DMS114 treated with DMSO at 0.1 percent for 48 hours (cell line): ENCODE results near the gene HIVEP2.

Source experiments
- DNase-seq: peaks from one replicate; lab custom pipeline; 2025; ENCODE audit not compliant: unreplicated experiment; lab: John Stamatoyannopoulos, UW

HIVEP2 gene

GRCh38 chr6:142945446-142946180 is 637 bp upstream of the HIVEP2 start:
- DNase-seq: no peak

GRCh38 chr6:142944124-142945048 is 590 bp downstream of the HIVEP2 start:
- DNase-seq: peak; percentile 8

DNA sequence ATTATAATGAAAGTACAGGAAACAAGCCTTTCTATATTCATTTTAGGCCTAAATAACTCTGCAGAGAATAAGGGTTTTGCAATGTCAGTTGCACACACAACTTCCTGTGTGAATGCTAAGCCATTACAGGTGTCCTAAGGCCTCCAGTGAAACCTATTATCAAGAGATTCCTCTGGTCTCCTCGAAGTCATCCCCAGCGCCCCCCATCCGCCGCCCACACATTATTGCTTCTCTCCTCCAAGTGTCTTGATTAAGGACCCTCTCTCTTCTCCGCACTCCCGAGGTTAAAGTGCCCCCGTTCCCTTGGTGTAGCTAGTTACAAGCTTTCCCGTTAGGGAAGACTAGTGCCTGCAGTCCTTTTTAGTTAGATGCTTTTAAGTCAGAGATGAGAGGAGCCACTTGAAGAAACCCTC is 1.3 kb downstream of the HIVEP2 start:
- DNase-seq: no peak

DNA sequence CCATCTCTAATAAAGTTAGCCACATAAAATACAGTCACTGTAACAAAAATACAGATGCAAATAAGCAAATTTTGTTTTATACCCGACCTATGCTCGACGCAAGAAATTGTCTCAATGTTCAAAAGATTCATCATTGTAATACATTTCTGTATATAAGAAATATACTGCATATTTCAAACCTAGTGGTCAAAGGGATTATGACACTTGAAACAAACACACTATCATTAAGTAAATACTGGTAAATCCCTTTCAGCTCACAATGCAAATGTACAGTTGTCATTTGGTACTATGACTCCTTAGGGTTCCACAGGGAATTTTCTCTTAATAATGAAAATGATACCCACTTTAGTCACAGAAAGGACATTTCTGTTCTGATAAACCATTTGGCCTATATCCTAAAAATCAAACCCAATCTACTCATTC is 2.2 kb downstream of the HIVEP2 start:
- DNase-seq: peak; percentile 5

DNA sequence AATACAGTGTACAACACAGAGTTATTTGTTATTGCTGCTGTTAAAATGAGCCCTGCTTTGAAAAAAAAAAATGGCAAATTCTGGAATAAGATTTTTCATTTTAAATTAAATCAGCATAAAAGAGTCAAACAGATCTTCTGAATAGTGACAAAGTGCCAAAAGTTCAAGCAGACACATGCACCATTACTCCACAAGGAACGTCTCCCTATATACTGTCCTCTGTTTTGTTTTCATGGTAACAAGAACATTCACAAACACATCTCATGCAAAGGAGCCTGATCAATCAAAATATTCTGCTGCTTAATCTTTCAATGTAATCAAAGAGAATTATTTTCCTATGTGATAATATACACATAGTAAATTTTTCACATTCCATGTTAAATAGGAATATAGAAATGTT is 2.7 kb downstream of the HIVEP2 start:
- DNase-seq: no peak

DNA sequence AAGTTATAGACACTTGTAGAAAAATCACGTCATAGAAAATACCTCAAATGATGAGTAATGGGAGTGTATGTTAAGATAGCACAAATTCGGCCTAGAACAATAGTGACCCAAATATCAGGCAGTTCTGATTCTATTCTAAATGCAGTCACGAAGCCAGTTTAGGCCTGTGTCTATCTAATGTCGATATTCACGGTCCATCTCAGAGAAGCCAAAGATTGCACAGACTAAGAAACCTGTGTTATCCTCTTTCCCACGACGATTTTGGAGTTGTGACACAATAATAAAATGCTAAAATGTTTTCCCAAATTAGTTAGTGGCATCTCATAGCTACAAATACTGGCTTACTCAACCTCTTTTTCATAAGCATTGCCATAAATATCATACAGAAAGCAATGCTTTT is 4.0 kb downstream of the HIVEP2 start:
- DNase-seq: no peak

DNA sequence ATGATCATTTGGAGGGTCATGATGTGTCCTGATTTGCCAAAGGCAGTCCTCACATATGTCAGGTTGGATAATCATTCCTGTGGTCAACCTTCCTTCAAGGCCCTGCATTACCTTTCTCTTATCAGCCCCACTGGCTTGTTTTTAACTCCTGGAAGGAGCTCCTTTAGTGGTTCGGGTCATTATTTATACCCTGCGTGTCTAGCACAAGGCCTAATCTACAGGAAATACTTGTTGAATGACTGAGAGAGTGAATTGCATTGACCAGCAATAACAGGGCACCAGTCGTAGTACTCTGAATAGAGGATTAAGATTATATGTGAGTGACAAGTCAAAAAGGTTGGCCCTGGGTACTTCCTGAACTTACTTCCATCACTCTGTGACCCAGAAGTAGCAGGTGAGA is 4.5 kb downstream of the HIVEP2 start:
- no peak for DNase-seq

DNA sequence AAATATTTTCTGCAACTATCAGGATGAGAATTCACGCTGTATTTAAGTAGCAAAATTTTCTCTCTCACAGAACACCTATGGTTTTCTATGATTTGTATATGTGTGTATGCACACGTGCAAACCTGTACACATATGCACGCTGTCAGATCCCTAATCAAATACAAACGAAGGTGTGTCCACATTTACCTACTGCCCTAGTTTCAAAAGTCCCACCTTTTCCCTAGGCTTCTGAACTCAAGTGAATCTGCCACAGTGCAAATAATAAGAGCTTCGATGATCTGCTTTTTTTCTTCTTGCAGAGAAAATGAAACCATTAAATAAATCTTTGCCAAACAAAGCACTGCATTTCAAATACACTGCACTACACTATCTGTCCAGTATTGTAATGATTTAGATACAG is 6.5 kb downstream of the HIVEP2 start:
- no peak for DNase-seq

DNA sequence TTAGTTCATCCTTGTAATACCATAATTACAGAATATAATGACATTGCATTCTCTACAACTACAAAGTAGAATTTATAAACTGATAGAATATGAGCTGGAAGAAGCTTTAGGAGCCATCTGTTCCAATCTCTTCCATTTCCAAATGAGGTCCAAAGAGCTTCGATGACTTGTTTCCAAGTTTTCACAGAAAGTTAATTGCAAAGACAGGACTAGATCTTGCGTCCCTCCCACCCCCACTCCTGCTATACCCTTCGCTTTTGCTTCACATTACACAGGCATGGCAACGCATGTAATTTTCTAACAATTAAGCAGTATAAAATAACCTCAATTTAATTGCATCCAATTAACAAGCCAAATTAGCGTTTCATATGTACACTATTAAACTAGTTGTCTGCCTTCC is 7.0 kb downstream of the HIVEP2 start:
- no peak for DNase-seq

- DNase-seq: no peak
Observed at GRCh38 chr6:142935553-142936517, 9.1 kb downstream of the HIVEP2 start.

GRCh38 chr6:142934599-142934998 is 10.4 kb downstream of the HIVEP2 start:
- DNase-seq: no peak

- no peak for DNase-seq
Observed at GRCh38 chr6:142934106-142934505, 10.9 kb downstream of the HIVEP2 start.

GRCh38 chr6:142933701-142934100 is 11.3 kb downstream of the HIVEP2 start:
- DNase-seq: no peak

GRCh38 chr6:142932889-142933288 is 12.1 kb downstream of the HIVEP2 start:
- DNase-seq: no peak

- no peak for DNase-seq
Observed at GRCh38 chr6:142929751-142930358, 15.1 kb downstream of the HIVEP2 start.

GRCh38 chr6:142927904-142928303 is 17.1 kb downstream of the HIVEP2 start:
- no peak for DNase-seq

- DNase-seq: no peak
Observed at GRCh38 chr6:142927271-142927580, 17.8 kb downstream of the HIVEP2 start.

GRCh38 chr6:142926494-142927270 is 18.3 kb downstream of the HIVEP2 start:
- no peak for DNase-seq

DNA sequence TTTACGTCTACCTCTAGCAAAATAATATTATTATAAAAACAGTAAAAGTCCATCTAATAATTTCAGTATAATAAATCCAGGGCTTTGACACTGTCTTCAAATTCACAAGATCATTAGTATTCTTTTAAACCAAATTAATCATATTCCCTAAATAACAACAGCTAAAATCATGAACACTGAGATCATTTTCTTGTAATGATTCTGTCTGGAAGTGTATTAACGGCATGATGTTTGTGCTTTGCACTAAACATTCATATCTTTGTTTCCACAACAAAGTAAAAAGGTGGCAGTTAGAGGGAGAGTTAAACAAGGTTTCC is 18.8 kb downstream of the HIVEP2 start:
- no peak for DNase-seq

DNA sequence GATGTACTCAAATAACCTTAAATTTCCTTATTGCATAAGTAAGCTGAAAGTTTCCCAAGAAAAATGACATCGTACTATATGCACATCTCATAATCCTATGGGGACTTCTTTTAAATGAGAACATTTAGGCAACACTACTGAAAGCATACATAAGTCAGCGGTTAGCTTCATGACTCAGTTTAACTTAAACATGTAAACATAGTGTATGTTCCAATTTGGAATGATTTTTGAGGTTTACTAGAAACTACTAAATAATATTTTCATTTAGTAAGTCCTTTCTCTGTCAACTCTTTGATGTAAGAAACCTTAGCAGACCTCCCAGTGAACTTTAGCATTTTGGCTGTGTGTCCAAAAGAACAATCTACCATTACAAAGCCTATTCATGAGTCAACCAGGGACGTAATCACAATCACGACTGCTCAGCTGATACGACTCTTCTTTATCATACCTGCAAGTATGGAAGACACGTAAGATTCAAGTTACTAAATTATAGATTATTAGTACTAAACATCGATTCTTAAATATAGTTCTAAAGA is 19.3 kb downstream of the HIVEP2 start:
- DNase-seq: no peak
